SU-DHL-6 (cell line): ENCODE data around the gene KRT73.

ENCODE experiments used
- EZH2phosphoT487 ChIP-seq: fragments of 200-600 bp; sonication (generic), shearing (Covaris generic); conservative IDR thresholded peaks from 2 replicates; pipeline ENCODE4 v1.6.1; 2018; ENCODE audit warnings: mild to moderate bottlenecking, antibody characterized with exemption, low read length, moderate library complexity, mixed read lengths
- TF ChIP-seq, protein P1 (sequence below): fragments of 200-600 bp; sonication (generic); IDR thresholded peaks from one replicate; pipeline ENCODE4 v1.5.1; 2017; ENCODE audit warnings: antibody characterized with exemption, mild to moderate bottlenecking, low read length, moderate library complexity; ENCODE audit not compliant: insufficient read depth, poor library complexity, severe bottlenecking

DNA sequence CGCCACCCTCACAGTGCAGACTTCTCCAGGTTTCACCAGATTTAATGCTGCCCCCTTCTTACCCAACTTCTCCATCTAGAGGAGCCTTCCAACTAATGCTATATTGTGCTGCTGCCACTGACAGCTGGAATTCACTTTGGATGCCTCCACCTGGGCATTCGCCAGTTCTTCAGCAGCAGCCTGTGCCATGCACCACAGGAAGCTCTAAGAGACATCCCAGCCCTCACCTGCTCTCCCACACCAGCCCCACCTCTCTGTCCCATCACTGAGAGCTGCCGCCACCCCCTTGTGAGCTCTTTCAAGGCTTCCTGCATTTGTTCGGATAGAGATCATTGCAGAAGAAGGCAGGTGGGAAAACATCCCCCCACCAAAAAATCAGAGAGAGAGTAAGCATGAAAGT lies 38.3 kb upstream of the KRT73 start:
- TF ChIP-seq, protein P1, sequence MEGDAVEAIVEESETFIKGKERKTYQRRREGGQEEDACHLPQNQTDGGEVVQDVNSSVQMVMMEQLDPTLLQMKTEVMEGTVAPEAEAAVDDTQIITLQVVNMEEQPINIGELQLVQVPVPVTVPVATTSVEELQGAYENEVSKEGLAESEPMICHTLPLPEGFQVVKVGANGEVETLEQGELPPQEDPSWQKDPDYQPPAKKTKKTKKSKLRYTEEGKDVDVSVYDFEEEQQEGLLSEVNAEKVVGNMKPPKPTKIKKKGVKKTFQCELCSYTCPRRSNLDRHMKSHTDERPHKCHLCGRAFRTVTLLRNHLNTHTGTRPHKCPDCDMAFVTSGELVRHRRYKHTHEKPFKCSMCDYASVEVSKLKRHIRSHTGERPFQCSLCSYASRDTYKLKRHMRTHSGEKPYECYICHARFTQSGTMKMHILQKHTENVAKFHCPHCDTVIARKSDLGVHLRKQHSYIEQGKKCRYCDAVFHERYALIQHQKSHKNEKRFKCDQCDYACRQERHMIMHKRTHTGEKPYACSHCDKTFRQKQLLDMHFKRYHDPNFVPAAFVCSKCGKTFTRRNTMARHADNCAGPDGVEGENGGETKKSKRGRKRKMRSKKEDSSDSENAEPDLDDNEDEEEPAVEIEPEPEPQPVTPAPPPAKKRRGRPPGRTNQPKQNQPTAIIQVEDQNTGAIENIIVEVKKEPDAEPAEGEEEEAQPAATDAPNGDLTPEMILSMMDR, result no peak
- no peak for TF ChIP-seq EZH2phosphoT487
